SW480 (cell line): ENCODE results near the gene TTC27.
"Not testable (repeated sequence)": the region's sequence is repeated elsewhere in the genome, so short reads cannot be mapped to it uniquely, and the experiment has no call there.

Experiments used
- DNase-seq: peaks from one replicate; pipeline ENCODE4 v3.0.0-alpha.2; 2016; ENCODE audit warnings: low spot score

Gene TTC27

GRCh38 chr2:32719933-32720716 is 92.3 kb downstream of the TTC27 start:
- DNase-seq: no peak

- no peak for DNase-seq
These were observed 92.9 kb downstream of the TTC27 start for GRCh38 chr2:32720771-32721170.

- DNase-seq: no peak
These were observed 93.5 kb downstream of the TTC27 start for GRCh38 chr2:32721376-32721775.

GRCh38 chr2:32723467-32724079 is 95.7 kb downstream of the TTC27 start:
- DNase-seq: no peak

GRCh38 chr2:32726678-32727077 is 98.8 kb downstream of the TTC27 start:
- DNase-seq: not testable (repeated sequence)

- DNase-seq: no peak
These were observed 99.3 kb downstream of the TTC27 start for GRCh38 chr2:32727157-32727556.

GRCh38 chr2:32730958-32731357 is 103.1 kb downstream of the TTC27 start:
- DNase-seq: not testable (repeated sequence)

- no peak for DNase-seq
These were observed 104.3 kb downstream of the TTC27 start for GRCh38 chr2:32732120-32732519.

GRCh38 chr2:32732912-32733472 is 105.1 kb downstream of the TTC27 start:
- DNase-seq: no peak

GRCh38 chr2:32735348-32735747 is 107.5 kb downstream of the TTC27 start:
- no peak for DNase-seq

GRCh38 chr2:32738939-32739338 is 111.1 kb downstream of the TTC27 start:
- DNase-seq: no peak

- DNase-seq: no peak
These were observed 111.8 kb downstream of the TTC27 start for GRCh38 chr2:32739664-32740063.

GRCh38 chr2:32741575-32741974 is 113.7 kb downstream of the TTC27 start:
- no peak for DNase-seq

- no peak for DNase-seq
These were observed 114.5 kb downstream of the TTC27 start for GRCh38 chr2:32742376-32742775.

- DNase-seq: no peak
These were observed 115.8 kb downstream of the TTC27 start for GRCh38 chr2:32743480-32744236.

- no peak for DNase-seq
These were observed 117.3 kb downstream of the TTC27 start for GRCh38 chr2:32745191-32745590.

- no peak for DNase-seq
These were observed 117.8 kb downstream of the TTC27 start for GRCh38 chr2:32745675-32746074.

GRCh38 chr2:32746669-32747068 is 118.8 kb downstream of the TTC27 start:
- no peak for DNase-seq

- no peak for DNase-seq
These were observed 120.3 kb downstream of the TTC27 start for GRCh38 chr2:32748158-32748557.

GRCh38 chr2:32750880-32751279 is 123.0 kb downstream of the TTC27 start:
- DNase-seq: no peak

GRCh38 chr2:32752205-32752604 is 124.4 kb downstream of the TTC27 start:
- DNase-seq: no peak

- no peak for DNase-seq
These were observed 125.1 kb downstream of the TTC27 start for GRCh38 chr2:32752952-32753351.

- DNase-seq: not testable (repeated sequence)
These were observed 126.8 kb downstream of the TTC27 start for GRCh38 chr2:32754676-32755075.
